Measurements from ENCODE around the gene FPR3.

DNA sequence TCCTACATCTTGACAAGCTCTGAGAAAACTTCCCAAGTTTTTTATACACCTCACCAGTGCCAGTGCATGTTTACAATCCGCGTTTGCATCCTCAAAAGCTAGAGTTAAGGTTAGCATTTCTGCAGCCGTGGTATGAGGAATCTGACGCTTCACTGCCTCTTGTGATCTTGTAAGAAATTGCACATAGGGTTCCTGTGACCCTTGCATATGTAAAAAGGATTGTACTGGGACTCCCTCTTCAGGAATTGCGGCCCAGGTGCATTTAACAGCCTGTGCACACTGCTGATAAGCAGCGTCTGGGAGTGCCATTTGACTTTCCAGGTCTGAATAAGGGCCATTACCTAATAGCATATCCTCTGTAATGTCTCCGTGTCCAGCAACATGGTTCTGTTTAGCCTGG is 15.3 kb downstream of the FPR3 start:
- TF ChIP-seq POLR2AphosphoS5 (IDR thresholded peaks at IDR 0.05; ENCODE audit: borderline replicate concordance, low read depth, low read length) = no peak
- no peak for TF ChIP-seq EZH2 (IDR thresholded peaks at IDR 0.05)

Measured in SK-N-MC (cell line).